HepG2 (cell line): ENCODE measurements around the gene VAT1L. TPM values are rescaled to one million over a fixed set of nuclear protein-coding genes. Genes with fewer than 3 reads are reported as not detected.
A peak's percentile ranks its signal among the peaks of the same experiment; 100 is the strongest.

ENCODE experiments used
- ATAC-seq: fragments of 200-7000 bp; cut with Tn5 transposase; 3 replicates; pipeline ENCODE4 v1.9.1; 2020; ENCODE audit warnings: mild to moderate bottlenecking, moderate library complexity
- BruUV-seq: library from RNA; stranded (reverse); fragments of 400-500 nt; replicated peaks from 2 replicates; lab custom pipeline; 2021; lab: Mats Ljungman, UMichigan
- CTCF ChIA-PET: fragments of 300-600 bp; formaldehyde crosslinking; extraction: SDS; loops from one replicate; lab custom pipeline; 2021; ENCODE audit warnings: low total read pairs, inconsistent platforms, low intra/inter-chr PET ratio; lab: Yijun Ruan, JAX
- POLR2A ChIA-PET: fragments of 350-600 bp; sonication (Branson Sonifier 250); formaldehyde crosslinking; loops from one replicate; lab custom pipeline; 2020; ENCODE audit warnings: antibody characterized with exemption, inconsistent platforms; lab: Yijun Ruan, JAX
- DNase-seq: peaks from one replicate; pipeline ENCODE4 v3.0.0-alpha.2; 2015; ENCODE audit warnings: low spot score
- FAIRE-seq: peaks from 3 replicates; lab custom pipeline; 2011; peaks lifted over from hg19 to GRCh38; lab: Jason Lieb, UNC
- H2AFZ ChIP-seq: one replicate; pipeline ENCODE4 v1.6.1; 2011; ENCODE audit warnings: low read length, inconsistent platforms
- H3K27ac ChIP-seq: fragments of 300-600 bp; 3 replicates; pipeline ENCODE4 v1.8.0; 2011; ENCODE audit warnings: mixed run types, mild to moderate bottlenecking, mixed read lengths, low read length, inconsistent platforms; ENCODE audit not compliant: insufficient read depth; ENCODE audit errors: extremely low read length
- H3K27me3 ChIP-seq, 2 experiments: fragments of 200-600 bp in 1 of 2; 2 replicates in 1 of 2; 3 replicates in 1 of 2; pipeline versions ENCODE4 v1.6.0 to v1.8.0; 2011; ENCODE audit warnings: low read length in 2 of 2, mild to moderate bottlenecking in 2 of 2, moderate library complexity in 2 of 2, inconsistent platforms in 1 of 2; ENCODE audit not compliant: insufficient read depth in 2 of 2, control insufficient read depth in 1 of 2
- H3K36me3 ChIP-seq, 2 experiments: fragments of 200-600 bp in 1 of 2; replicated peaks in 1 of 2; 2 replicates in 1 of 2; 3 replicates in 1 of 2; pipeline versions ENCODE4 v1.5.1 to v1.8.0; 2011; ENCODE audit warnings: low read length in 2 of 2, inconsistent platforms in 1 of 2; ENCODE audit not compliant: insufficient read depth in 2 of 2, control insufficient read depth in 1 of 2
- H3K4me1 ChIP-seq: 2 replicates; pipeline ENCODE4 v1.5.1; 2012; ENCODE audit warnings: low read length, inconsistent platforms; ENCODE audit not compliant: insufficient read depth
- H3K4me2 ChIP-seq: 2 replicates; pipeline ENCODE4 v1.6.0; 2011; ENCODE audit warnings: low read depth, low read length, inconsistent platforms
- H3K4me3 ChIP-seq, 3 experiments: fragments of 200-600 bp in 1 of 3; sonication (generic), shearing (Covaris generic) in 1 of 3; replicated peaks in 1 of 3; 2 replicates each; pipeline ENCODE4 v1.5.1; 2011 to 2016; ENCODE audit warnings: low read length in 3 of 3, inconsistent platforms in 2 of 3, low read depth in 2 of 3, mild to moderate bottlenecking in 2 of 3, control low read depth in 1 of 3, mixed read lengths in 1 of 3; ENCODE audit not compliant: insufficient read depth in 1 of 3
- H3K79me2 ChIP-seq: one replicate; pipeline ENCODE4 v1.6.1; 2011; ENCODE audit warnings: low read length, inconsistent platforms; ENCODE audit not compliant: insufficient read depth
- H3K9ac ChIP-seq: 2 replicates; pipeline ENCODE4 v1.6.0; 2011; ENCODE audit warnings: mild to moderate bottlenecking, low read depth, low read length, inconsistent platforms; ENCODE audit not compliant: insufficient read depth
- H3K9me3 ChIP-seq: 2 replicates; pipeline ENCODE4 v1.5.1; 2012; ENCODE audit warnings: mild to moderate bottlenecking, low read length
- H4K20me1 ChIP-seq: 2 replicates; pipeline ENCODE4 v1.6.0; 2011; ENCODE audit warnings: inconsistent platforms, mild to moderate bottlenecking, low read length, moderate library complexity; ENCODE audit not compliant: insufficient read depth
- CREB1 ChIP-seq, 2 experiments: fragments of 450-650 bp in 1 of 2; IDR thresholded peaks; 2 replicates each; pipeline ENCODE4 v1.6.1; 2016 to 2017; ENCODE audit warnings: control low read depth in 1 of 2, mild to moderate bottlenecking in 1 of 2, missing compliant biosample characterization in 1 of 2, missing genetic modification characterization in 1 of 2
- GLI4 ChIP-seq: sonication (generic); formaldehyde crosslinking; IDR thresholded peaks from 2 replicates; pipeline ENCODE4 v1.5.1; 2020; ENCODE audit warnings: missing genetic modification reagents, mild to moderate bottlenecking, moderate library complexity, borderline replicate concordance
- KDM1A ChIP-seq: IDR thresholded peaks from 2 replicates; pipeline ENCODE4 v1.6.1; 2016; ENCODE audit warnings: missing compliant biosample characterization
- ZNF713 ChIP-seq: sonication (generic); formaldehyde crosslinking; IDR thresholded peaks from 2 replicates; pipeline ENCODE4 v1.4.0; 2020; ENCODE audit warnings: mild to moderate bottlenecking, missing genetic modification reagents
- ZXDC ChIP-seq: sonication (generic); formaldehyde crosslinking; IDR thresholded peaks from 2 replicates; pipeline ENCODE4 v1.5.0; 2020; ENCODE audit warnings: mild to moderate bottlenecking, missing genetic modification reagents
- WGBS: methylation state at CpG from one replicate; pipeline ENCODE4 v1.1.6; 2017; ENCODE audit warnings: low lambda C conversion rate; 5-methylcytosine and 5-hydroxymethylcytosine counted together
- in situ Hi-C: cut with HindIII; loops from 2 replicates; pipeline ENCODE4 v1.10.0; 2017; ENCODE audit warnings: low pct_unique_long_range_greater_than_20kb; ENCODE audit not compliant: extremely low pct_ligation_motif_present
- intact Hi-C: fragments of 100-400 bp; cut with micrococcal nuclease; formaldehyde crosslinking; loops from one replicate; pipeline ENCODE4 v1.10.0; 2022; ENCODE audit not compliant: unreplicated experiment
- polyA plus RNA-seq, 8 experiments: library from polyadenylated mRNA; depleted of rRNA in 3 of 8; stranded (reverse) in 7 of 8; unstranded in 1 of 8; fragments of >200 nt; fragmentation: Illumina TruSeq in 4 of 8; extraction: Trizol in 4 of 8; gene quantifications; 2 replicates each; pipeline versions ENCODE4 v1.2.1 to v1.2.3, GENCODE V29; 2011 to 2016; ENCODE audit warnings: low read depth in 4 of 8, missing spikeins in 1 of 8, mixed read lengths in 1 of 8; ENCODE audit not compliant: insufficient read depth in 1 of 8
- total RNA-seq, 5 experiments: library from RNA; depleted of rRNA; stranded (reverse); fragments of >200 nt; fragmentation: Illumina TruSeq; extraction: Trizol; gene quantifications; 2 replicates each; pipeline ENCODE4 v1.2.3, GENCODE V29; 2016; ENCODE audit warnings: low read depth in 1 of 5

VAT1L gene
- total and polyA plus RNA-seq, 2 of the 13 experiments (the other 11 are each of a cell fraction or from before 2014, with no cell fraction given) = not detected

GRCh38 chr16:77822661-77823060, 34.3 kb downstream of the VAT1L start (continued):
- no peak for TF ChIP-seq GLI4

GRCh38 chr16:77823067-77823466, 34.7 kb downstream of the VAT1L start:
- Histone ChIP-seq H3K4me1 (no peaks in the 10 kb centered on the region), H3K27me3 (peaks cover 0 to 28% of the 10 kb centered on the region in 2 experiments; a peak in 4 of 5 replicates), H3K9me3 (no peaks in the 10 kb centered on the region), H3K9ac (no peak overlapping the region), H4K20me1 (no peaks in the 10 kb centered on the region), H3K4me3 (no peak overlapping the region), H2AFZ (no peak overlapping the region), H3K27ac (no peak overlapping the region), H3K36me3 (no peaks in the 10 kb centered on the region), H3K4me2 (no peak overlapping the region), H3K79me2 (no peaks in the 10 kb centered on the region)
- DNase-seq (no peak), ATAC-seq (no peak), FAIRE-seq (no peak)
- WGBS = 21% methylated on average over 4 of the region's 4 CpGs
- CTCF ChIA-PET = no interaction called here
- BruUV-seq = no TSS peak
- in situ Hi-C loops (loop anchor here (25.0 kb wide), 1 partner anchor 89 kb away; no protein-coding TSS in a partner anchor), intact Hi-C loops (no loop called here)
- TF ChIP-seq ZXDC (CRISPR knock-in tag) = no peak
- TF ChIP-seq CREB1 (IDR thresholded peaks at IDR 0.05) = peak; percentile 30; the same call in 1 of the 2 replicates
- TF ChIP-seq CREB1 (CRISPR knock-in tag; IDR thresholded peaks at IDR 0.05) = no peak
- no peak for TF ChIP-seq KDM1A
- TF ChIP-seq ZNF713 (CRISPR knock-in tag) = no peak
- POLR2A ChIA-PET = no interaction called here
